ENCODE measurements around the gene BDH2. TPM values are rescaled to one million over a fixed set of nuclear protein-coding genes. Genes with fewer than 3 reads are reported as not detected.

BDH2 gene
- total RNA-seq, 1 donor from 2014 or later, result 13.9 TPM

- TF ChIP-seq CTCF (IDR thresholded peaks at IDR 0.05), result no peak
- no peak overlapping the region for H3K4me3 ChIP-seq
- H3K4me1 ChIP-seq, result no peaks in the 10 kb centered on the region
- no peak for DNase-seq (ENCODE audit: low spot score in 2 of 2)
- H3K36me3 ChIP-seq, result peaks cover 0 to 6% of the 10 kb centered on the region in 2 donors
- intact Hi-C loops (cut with DNase I), result no loop called here
- H3K27me3 ChIP-seq, result no peaks in the 10 kb centered on the region
- no peaks in the 10 kb centered on the region for H3K9me3 ChIP-seq
- no peak overlapping the region for H3K27ac ChIP-seq
These were observed 45.6 kb downstream of the BDH2 start for GRCh38 chr4:103054030-103054429.

GRCh38 chr4:103052779-103053178, 46.9 kb downstream of the BDH2 start:
- TF ChIP-seq CTCF (IDR thresholded peaks at IDR 0.05), result no peak
- no peak for DNase-seq (ENCODE audit: low spot score in 2 of 2)
- intact Hi-C loops (cut with DNase I), result no loop called here
- Histone ChIP-seq H3K36me3 (peaks cover 4 to 6% of the 10 kb centered on the region in 2 donors), H3K4me1 (no peaks in the 10 kb centered on the region), H3K27ac (no peak overlapping the region), H3K4me3 (no peak overlapping the region), H3K9me3 (no peaks in the 10 kb centered on the region), H3K27me3 (no peaks in the 10 kb centered on the region)

GRCh38 chr4:103052145-103052544, 47.5 kb downstream of the BDH2 start:
- intact Hi-C loops (cut with DNase I), result no loop called here
- Histone ChIP-seq H3K27ac (no peak overlapping the region), H3K9me3 (no peaks in the 10 kb centered on the region), H3K4me1 (no peaks in the 10 kb centered on the region), H3K27me3 (no peaks in the 10 kb centered on the region), H3K4me3 (no peak overlapping the region), H3K36me3 (peaks cover 4 to 6% of the 10 kb centered on the region in 2 donors)
- no peak for DNase-seq (ENCODE audit: low spot score in 2 of 2)
- TF ChIP-seq CTCF (IDR thresholded peaks at IDR 0.05), result no peak

- no peak overlapping the region for H3K4me3 ChIP-seq
- no peak for TF ChIP-seq CTCF (IDR thresholded peaks at IDR 0.05)
- intact Hi-C loops (cut with DNase I), result no loop called here
- H3K36me3 ChIP-seq, result peaks cover 4 to 6% of the 10 kb centered on the region in 2 donors
- no peak for DNase-seq (ENCODE audit: low spot score in 2 of 2)
- H3K27me3 ChIP-seq, result no peaks in the 10 kb centered on the region
- no peaks in the 10 kb centered on the region for H3K4me1 ChIP-seq
- no peaks in the 10 kb centered on the region for H3K9me3 ChIP-seq
- no peak overlapping the region for H3K27ac ChIP-seq
These were observed 48.7 kb downstream of the BDH2 start for GRCh38 chr4:103050736-103051436.

GRCh38 chr4:103046416-103047290, 53.0 kb downstream of the BDH2 start:
- Histone ChIP-seq H3K9me3 (no peaks in the 10 kb centered on the region), H3K4me3 (no peak overlapping the region), H3K36me3 (peaks cover 11 to 12% of the 10 kb centered on the region in 2 donors), H3K27me3 (no peaks in the 10 kb centered on the region), H3K4me1 (no peaks in the 10 kb centered on the region), H3K27ac (no peak overlapping the region)
- intact Hi-C loops (cut with DNase I), result loop anchor here (2.0 kb wide), 1 partner anchor 44 kb away; no protein-coding TSS in a partner anchor
- DNase-seq (ENCODE audit: low spot score in 2 of 2), result no peak
- TF ChIP-seq CTCF (IDR thresholded peaks at IDR 0.05), result peak; percentile 26 to 64 (median 61)
